GM08714 (cell line): ENCODE measurements around the gene S1PR3.

Experiments
- H3K4me3 ChIP-seq: fragments of 200-500 bp; sonication (Bioruptor generic); 2 replicates; pipeline ENCODE4 v1.5.1; 2014; ENCODE audit warnings: mild to moderate bottlenecking, low read length, inconsistent platforms
- ZNF274 ChIP-seq: IDR thresholded peaks from 2 replicates; pipeline ENCODE4 v1.6.1; 2012; ENCODE audit warnings: mild to moderate bottlenecking, low read depth, low read length

S1PR3 gene

DNA sequence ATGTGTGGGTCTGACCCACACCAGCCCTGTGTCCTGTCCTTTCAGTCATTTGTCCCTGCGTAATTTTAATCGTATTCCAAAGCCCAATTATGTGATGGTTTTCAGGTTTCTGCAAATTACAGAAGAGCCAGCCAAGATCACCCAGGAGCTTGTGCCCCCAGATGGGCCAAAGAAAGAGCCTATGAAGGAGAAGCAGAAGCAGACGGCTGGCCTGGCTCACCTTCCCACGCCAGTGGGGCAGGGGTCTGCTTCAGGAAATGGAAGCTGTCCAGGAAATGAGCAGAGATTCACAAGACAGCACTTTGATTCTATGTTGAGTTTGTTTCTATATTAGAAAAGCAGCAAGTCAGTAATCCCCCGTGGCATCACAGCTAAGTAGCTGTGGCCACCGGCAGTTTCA is 11.7 kb downstream of the S1PR3 start:
- TF ChIP-seq ZNF274 = no peak
- H3K4me3 ChIP-seq = no peak overlapping the region

DNA sequence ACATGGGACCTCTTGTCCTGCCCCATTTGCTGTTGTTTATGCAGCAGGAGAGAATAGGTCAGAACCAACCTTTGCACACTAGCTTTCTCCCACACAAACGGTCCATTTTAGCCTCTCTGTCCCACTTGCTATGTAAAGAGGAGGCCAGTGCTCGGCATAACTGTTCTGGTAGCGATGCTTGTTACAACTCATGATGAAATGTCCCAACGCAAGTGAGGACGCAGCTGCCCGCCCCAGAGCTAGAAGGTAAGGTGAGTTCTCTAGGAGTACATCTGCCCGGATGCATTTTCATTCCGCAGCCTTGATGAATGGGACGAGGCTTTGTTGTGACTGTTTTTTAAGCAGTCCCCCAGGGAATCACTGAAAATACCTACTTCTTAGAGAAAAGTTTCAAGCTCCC is 14.1 kb downstream of the S1PR3 start:
- no peak overlapping the region for H3K4me3 ChIP-seq
- no peak for TF ChIP-seq ZNF274

DNA sequence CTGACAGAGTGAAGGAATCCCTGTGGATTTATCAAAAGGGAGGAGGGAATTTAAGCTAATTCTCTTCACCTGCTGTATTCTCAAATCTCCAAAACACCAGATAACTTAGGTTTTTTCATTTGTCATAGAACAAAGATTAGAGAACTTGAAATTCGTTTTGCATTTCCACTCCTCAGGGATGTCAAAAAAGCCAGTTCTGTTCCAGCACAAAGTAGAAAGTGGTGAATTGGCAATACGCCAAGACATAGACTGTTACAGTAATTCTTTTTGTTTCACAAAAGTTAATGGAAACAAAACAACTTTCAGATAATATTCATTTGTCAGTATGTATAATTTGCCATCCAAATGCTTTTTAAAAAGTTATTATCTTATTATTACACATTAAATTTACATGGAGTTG is 15.0 kb downstream of the S1PR3 start:
- no peak for TF ChIP-seq ZNF274
- H3K4me3 ChIP-seq = no peak overlapping the region

DNA sequence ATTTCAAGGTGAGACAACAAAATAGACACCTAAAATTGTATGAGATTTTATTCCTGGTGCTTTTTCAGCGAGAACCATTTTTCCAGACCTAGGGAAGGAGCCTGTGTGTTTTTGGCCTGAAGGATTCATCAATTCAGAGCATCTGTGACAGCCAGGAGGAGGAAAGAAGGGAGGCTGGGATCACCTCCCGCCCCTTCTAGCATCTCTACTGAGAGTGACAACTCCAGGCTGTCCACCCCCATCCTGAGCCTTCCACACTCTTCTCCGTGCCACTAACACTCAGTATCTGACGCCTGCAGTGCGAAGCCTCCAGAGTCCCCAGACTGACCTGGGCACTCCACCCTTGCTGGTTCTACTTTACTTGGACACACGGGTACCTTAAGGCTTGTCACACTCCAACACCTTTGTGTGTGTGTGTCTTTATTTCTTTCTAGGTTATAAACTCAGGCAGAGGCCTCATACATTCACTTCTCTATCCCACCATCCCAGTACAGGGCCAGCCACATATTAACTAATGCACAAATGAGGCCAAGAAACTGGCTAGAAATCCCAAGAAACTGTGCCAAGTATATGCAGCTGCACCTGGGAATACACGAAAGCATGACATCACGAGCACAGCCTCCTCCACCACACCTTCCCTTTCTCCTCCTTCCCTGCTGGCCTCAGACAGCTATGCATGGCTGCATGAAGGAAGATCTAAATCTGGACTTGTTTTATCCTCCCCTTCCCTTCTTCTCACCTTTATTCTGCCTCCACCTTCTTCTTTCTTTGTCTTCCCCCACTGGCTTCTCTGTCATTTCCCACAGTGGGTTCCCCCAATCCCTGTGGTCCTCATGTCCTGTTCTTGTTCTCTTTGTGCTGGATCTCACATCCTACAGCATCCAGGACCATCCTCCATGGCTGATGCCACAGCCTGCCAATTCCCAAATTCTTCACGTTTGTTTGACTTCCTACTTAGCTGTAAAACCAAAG is 16.0 kb downstream of the S1PR3 start:
- no peak for TF ChIP-seq ZNF274
- H3K4me3 ChIP-seq = no peak overlapping the region

DNA sequence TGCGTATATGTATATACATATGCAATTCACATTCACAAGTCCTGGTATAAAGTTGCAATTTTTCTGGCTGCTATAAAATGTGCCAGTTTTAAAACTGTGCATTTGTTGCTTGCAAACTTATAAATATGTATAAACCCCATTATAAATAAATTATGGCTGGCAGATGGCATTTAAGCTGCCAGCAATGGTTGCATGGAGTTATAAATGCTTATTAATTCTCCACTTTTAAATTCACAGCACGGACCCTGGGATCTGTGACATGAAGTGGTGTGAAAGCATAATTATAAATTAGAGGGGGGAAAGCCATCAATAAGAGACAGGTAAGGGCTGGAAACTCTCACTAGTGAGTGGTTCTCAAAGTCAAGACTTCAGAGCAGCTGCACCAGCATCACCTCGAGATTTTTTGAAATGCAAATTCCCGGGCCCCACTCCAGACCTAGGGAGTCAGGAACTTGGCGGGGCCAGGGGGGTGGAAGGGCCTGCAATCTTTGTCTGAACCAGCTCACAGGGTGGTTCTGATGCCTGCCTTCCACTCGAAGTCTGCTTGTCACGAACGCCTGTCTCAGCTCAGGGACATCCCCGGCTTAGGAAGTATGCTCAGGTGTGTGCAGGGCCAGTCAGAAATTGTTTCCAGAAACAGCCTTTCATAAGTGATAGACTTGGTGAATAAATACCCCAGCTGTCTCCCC is 16.9 kb downstream of the S1PR3 start:
- no peak for TF ChIP-seq ZNF274
- no peak overlapping the region for H3K4me3 ChIP-seq

DNA sequence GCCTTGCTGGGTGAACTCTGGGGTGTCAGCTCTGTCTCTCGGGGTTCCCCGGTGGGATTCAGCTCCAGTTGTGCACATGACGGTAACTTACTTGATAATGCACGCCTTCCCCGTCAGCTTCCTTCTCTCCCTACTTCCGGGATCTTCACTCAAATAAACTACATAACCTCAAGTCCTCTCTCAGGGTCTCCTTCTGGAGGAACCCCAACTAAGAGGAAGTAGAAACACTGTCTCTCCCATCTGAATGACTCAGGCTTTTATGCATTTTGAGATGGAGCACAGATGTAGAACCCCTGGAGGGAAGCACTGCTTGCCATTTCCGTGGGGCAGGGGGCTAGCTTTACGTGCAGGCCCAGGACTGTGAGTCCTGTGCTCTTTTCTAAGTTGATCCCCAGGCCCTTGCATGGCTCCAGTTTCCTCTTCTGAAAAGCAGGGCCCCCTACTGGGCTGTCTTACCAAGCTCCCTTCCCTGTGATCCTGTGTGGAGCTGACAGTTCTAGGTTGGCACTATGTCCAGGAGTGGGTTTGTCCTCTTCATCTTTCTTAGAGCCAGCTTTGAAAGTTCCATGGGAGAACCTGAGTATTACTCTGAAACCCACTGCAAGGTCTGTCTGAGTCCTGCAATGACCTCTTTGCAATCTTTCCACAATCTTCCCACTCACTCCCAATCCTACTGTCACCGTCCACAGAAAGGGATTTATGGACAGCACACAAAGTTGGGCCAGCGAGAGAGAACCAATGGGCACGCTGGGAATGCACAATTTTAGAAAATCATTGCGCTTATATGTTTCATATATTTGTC is 17.7 kb downstream of the S1PR3 start:
- no peak overlapping the region for H3K4me3 ChIP-seq
- TF ChIP-seq ZNF274 = no peak

DNA sequence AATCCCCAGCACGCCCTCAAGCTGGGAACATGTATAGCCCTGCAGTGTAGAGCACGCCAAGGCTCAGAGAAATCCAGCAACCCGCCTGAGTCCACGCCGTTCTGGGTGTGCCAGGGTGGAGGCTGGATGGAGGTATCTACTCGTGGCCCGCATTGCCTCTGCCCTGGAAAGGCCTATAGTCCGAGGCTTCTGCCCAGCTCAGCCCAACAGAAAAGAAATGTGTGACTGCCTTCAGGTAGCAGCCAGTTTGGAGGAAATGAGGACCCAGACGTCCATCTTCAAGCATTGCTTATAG is 18.2 kb downstream of the S1PR3 start:
- H3K4me3 ChIP-seq = no peak overlapping the region
- TF ChIP-seq ZNF274 = no peak

DNA sequence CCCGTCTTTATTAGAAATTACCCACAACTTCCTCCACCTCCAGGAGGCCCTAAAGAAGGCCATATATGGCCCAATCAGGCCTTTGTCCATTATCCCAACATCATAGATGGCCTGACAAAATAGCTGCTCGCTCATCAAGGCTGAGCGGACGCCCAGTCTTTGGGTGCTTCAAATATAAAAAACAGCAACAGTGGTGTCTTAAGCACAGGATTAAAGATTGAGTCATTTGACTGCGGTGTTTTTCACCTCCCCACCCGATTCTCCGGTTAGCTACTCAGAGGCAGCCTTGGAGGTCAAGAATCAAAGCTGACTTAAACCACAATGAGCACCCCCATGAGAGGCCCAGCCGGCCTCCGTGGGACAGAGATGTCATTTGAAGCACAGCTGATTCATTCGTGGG is 18.8 kb downstream of the S1PR3 start:
- TF ChIP-seq ZNF274 = no peak
- no peak overlapping the region for H3K4me3 ChIP-seq

DNA sequence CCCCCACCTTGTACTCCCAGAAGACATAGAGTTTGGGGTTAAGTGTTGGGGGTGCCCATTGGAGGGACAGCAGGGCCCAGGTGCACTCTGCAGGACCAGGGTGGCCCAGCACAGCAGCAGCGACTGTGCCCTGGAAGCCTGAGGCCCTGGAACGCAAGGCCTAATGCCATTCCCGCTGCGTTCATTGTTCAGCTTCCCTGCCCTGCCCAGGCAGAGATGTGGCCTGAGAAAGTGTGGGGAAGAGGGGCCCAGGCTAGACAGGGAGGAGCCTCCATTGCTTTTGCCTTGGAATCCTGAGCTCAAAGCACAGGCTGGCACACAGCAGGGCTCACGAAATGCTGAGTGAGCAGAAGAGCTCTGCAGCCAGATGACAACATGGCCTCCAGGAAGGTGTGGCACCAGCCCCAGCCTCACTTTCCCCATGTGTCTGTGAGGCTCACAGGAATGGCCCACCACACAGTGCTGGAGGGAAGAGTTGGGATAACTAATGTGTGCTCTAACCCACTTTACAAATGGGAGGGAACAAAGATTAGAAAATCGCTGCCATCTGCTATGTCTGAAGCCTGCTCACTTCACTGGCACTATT is 19.4 kb downstream of the S1PR3 start:
- no peak for TF ChIP-seq ZNF274
- H3K4me3 ChIP-seq = no peak overlapping the region

DNA sequence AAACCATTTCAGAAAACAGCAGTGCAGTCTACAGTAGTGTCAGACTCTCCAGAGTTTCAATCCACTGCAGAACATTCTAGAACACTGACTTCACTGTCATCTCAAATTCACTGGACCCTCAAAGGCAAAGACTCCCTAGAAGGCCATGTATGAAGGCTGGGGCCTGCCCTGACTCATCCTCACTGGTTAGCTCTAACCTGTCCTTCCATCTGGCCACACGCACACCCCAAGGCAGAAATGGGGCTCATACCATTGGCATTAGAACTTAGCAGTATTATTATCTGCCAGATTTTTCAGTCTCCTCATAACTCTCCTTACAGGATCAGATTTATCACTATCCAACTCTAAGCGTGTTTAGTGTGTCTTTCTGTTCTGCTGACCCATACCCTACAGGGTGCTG is 20.4 kb downstream of the S1PR3 start:
- no peak for TF ChIP-seq ZNF274

DNA sequence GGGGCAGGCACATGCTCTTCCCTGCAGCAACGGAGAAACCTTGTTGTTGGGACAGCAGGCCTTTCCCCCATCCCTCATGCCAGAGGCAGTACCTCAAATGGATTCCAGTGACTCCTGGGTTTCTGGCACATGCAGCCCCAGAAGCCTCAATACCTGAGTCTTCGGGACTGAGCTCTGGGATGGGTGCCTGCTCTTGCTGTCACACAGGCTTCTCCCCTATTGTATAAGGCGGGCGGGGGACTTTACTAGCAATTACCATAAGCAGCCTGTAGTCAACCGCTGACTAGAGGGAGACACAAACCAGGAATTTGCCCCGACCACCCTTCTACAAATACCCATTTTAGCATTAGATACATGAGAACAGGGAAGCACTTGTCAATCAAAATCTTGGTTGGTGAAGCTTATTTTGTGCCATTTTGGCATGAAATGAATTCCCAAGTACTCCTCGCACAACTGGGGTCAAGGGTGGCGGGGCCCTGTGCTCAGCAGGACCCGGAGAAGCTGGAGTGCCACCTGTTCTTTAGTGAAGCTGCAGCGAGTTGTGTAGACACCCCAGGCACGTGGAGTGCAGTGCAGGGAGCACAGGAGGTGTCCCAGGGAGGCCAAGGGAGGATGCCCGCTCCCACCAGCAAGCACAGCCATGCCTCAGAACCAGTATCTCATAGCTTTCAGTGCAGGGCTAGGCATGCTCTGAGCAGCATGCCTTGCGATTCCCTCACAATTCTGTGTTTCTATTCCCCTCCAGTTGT is 21.2 kb downstream of the S1PR3 start:
- H3K4me3 ChIP-seq = no peak overlapping the region
- TF ChIP-seq ZNF274 = no peak

More for the DNA sequence above, 20.4 kb downstream of the S1PR3 start:
- no peak overlapping the region for H3K4me3 ChIP-seq

DNA sequence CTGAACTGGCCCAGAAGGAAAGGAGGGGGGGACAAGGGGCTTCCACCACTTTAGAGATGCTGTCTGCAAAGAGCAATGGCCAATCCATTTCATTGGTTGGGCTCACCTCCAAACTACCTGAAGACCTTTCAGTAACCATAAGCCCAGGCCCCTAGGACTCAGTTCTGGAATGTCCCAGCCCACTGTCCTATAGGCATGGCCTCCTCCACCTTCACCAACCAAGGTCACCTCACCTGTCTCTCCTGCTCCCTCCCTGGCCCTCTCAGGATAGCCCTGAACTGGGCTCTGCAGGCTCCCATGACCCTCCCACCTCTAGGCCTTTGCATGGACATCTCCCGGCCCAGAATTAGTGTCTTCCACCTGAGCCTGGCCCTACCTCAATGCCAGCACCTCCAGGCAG is 22.4 kb downstream of the S1PR3 start:
- TF ChIP-seq ZNF274 = no peak
- no peak overlapping the region for H3K4me3 ChIP-seq

DNA sequence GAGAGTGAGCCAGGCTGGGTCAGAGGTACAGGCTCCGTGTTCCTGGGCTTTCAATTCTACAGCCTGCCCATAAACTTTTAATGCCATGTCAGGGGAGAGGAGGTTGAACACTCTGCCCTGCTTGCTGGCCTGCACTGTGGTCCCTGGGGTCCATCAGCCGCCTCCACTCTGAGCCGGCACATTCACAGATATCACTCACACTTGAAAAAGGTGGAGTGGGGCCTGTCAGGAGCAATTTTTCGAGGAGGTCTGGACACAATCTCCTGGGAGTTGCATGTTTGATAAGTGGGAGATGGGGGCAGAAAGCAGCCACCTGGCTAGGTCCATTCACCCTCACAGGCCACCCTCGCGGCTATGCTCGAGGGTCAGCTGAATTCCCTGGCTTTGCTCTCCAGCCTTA is 22.9 kb downstream of the S1PR3 start:
- H3K4me3 ChIP-seq = no peak overlapping the region
- no peak for TF ChIP-seq ZNF274
